ENCODE measurements around the gene TUBB3. TPM values are rescaled to one million over a fixed set of nuclear protein-coding genes. Genes with fewer than 3 reads are reported as not detected.
"Not testable (repeated sequence)": the region's sequence is repeated elsewhere in the genome, so short reads cannot be mapped to it uniquely, and the experiment has no call there.

The TUBB3 gene
- total and polyA plus RNA-seq, 9 donors = 7.1 to 20.1 (median 10.7) TPM

- H3K4me1 ChIP-seq (ENCODE audit: control insufficient read depth, insufficient read depth, low read length) = no peaks in the 10 kb centered on the region
- no peaks in the 10 kb centered on the region for H3K9me3 ChIP-seq (replicated peaks; ENCODE audit: control insufficient read depth, low read depth, low read length)
- no peak overlapping the region for H3K27ac ChIP-seq (ENCODE audit: low read length)
- no peak for DNase-seq
- H3K36me3 ChIP-seq (ENCODE audit: control insufficient read depth, insufficient read depth, low read length) = peaks cover 61% of the 10 kb centered on the region
- no peak overlapping the region for H3K4me3 ChIP-seq (ENCODE audit: low read length)
- WGBS (ENCODE audit: insufficient coverage) = 83% methylated on average over 23 of the region's 26 CpGs
- H3K27me3 ChIP-seq (ENCODE audit: control insufficient read depth, insufficient read depth, low read length) = no peaks in the 10 kb centered on the region
Observed at GRCh38 chr16:89962754-89963498, 39.8 kb downstream of the TUBB3 start.

GRCh38 chr16:89964201-89964600, 41.1 kb downstream of the TUBB3 start:
- peaks cover 49% of the 10 kb centered on the region for H3K36me3 ChIP-seq (ENCODE audit: control insufficient read depth, insufficient read depth, low read length)

GRCh38 chr16:89965447-89966225, 42.5 kb downstream of the TUBB3 start:
- Histone ChIP-seq H3K9me3 (replicated peaks; ENCODE audit: control insufficient read depth, low read depth, low read length) (peaks cover 10% of the 10 kb centered on the region), H3K4me1 (ENCODE audit: control insufficient read depth, insufficient read depth, low read length) (no peaks in the 10 kb centered on the region), H3K4me3 (ENCODE audit: low read length) (no peak overlapping the region), H3K36me3 (ENCODE audit: control insufficient read depth, insufficient read depth, low read length) (peaks cover 49% of the 10 kb centered on the region), H3K27me3 (ENCODE audit: control insufficient read depth, insufficient read depth, low read length) (no peaks in the 10 kb centered on the region), H3K27ac (ENCODE audit: low read length) (no peak overlapping the region)
- 80% methylated on average over 26 of the region's 30 CpGs for WGBS (ENCODE audit: insufficient coverage)
- no peak for DNase-seq

More at GRCh38 chr16:89964201-89964600, 41.1 kb downstream of the TUBB3 start:
- Histone ChIP-seq H3K4me1 (ENCODE audit: control insufficient read depth, insufficient read depth, low read length) (no peaks in the 10 kb centered on the region), H3K9me3 (replicated peaks; ENCODE audit: control insufficient read depth, low read depth, low read length) (no peaks in the 10 kb centered on the region), H3K27me3 (ENCODE audit: control insufficient read depth, insufficient read depth, low read length) (no peaks in the 10 kb centered on the region), H3K27ac (ENCODE audit: low read length) (no peak overlapping the region), H3K4me3 (ENCODE audit: low read length) (no peak overlapping the region)
- WGBS (ENCODE audit: insufficient coverage) = 88% methylated on average over 25 of the region's 25 CpGs
- DNase-seq = no peak

GRCh38 chr16:89966756-89967155, 43.6 kb downstream of the TUBB3 start:
- 86% methylated on average over 9 of the region's 9 CpGs for WGBS (ENCODE audit: insufficient coverage)
- DNase-seq = no peak
- Histone ChIP-seq H3K27ac (ENCODE audit: low read length) (no peak overlapping the region), H3K9me3 (replicated peaks; ENCODE audit: control insufficient read depth, low read depth, low read length) (peaks cover 19% of the 10 kb centered on the region), H3K36me3 (ENCODE audit: control insufficient read depth, insufficient read depth, low read length) (peaks cover 38% of the 10 kb centered on the region), H3K4me3 (ENCODE audit: low read length) (no peak overlapping the region), H3K27me3 (ENCODE audit: control insufficient read depth, insufficient read depth, low read length) (no peaks in the 10 kb centered on the region), H3K4me1 (ENCODE audit: control insufficient read depth, insufficient read depth, low read length) (peaks cover 9% of the 10 kb centered on the region)

GRCh38 chr16:89967436-89967835, 44.3 kb downstream of the TUBB3 start:
- DNase-seq; H3K27me3 ChIP-seq (ENCODE audit: control insufficient read depth, insufficient read depth, low read length); H3K27ac ChIP-seq (ENCODE audit: low read length); H3K4me3 ChIP-seq (ENCODE audit: low read length): not testable (repeated sequence)
- Histone ChIP-seq H3K4me1 (ENCODE audit: control insufficient read depth, insufficient read depth, low read length) (peaks cover 13% of the 10 kb centered on the region), H3K36me3 (ENCODE audit: control insufficient read depth, insufficient read depth, low read length) (peaks cover 37% of the 10 kb centered on the region), H3K9me3 (replicated peaks; ENCODE audit: control insufficient read depth, low read depth, low read length) (peaks cover 20% of the 10 kb centered on the region)
- no CpG with 5 or more reads among the region's 5 CpGs for WGBS (ENCODE audit: insufficient coverage)

GRCh38 chr16:89968074-89968473, 44.9 kb downstream of the TUBB3 start:
- 83% methylated on average over 9 of the region's 11 CpGs for WGBS (ENCODE audit: insufficient coverage)
- peaks cover 20% of the 10 kb centered on the region for H3K9me3 ChIP-seq (replicated peaks; ENCODE audit: control insufficient read depth, low read depth, low read length)
- H3K36me3 ChIP-seq (ENCODE audit: control insufficient read depth, insufficient read depth, low read length) = peaks cover 34% of the 10 kb centered on the region
- H3K4me1 ChIP-seq (ENCODE audit: control insufficient read depth, insufficient read depth, low read length) = peaks cover 14% of the 10 kb centered on the region
- DNase-seq; H3K27me3 ChIP-seq (ENCODE audit: control insufficient read depth, insufficient read depth, low read length); H3K4me3 ChIP-seq (ENCODE audit: low read length); H3K27ac ChIP-seq (ENCODE audit: low read length): not testable (repeated sequence)

GRCh38 chr16:89969741-89970410, 46.7 kb downstream of the TUBB3 start:
- peaks cover 22% of the 10 kb centered on the region for H3K36me3 ChIP-seq (ENCODE audit: control insufficient read depth, insufficient read depth, low read length)
- no peaks in the 10 kb centered on the region for H3K27me3 ChIP-seq (ENCODE audit: control insufficient read depth, insufficient read depth, low read length)
- peak; percentile 37 for DNase-seq
- H3K9me3 ChIP-seq (replicated peaks; ENCODE audit: control insufficient read depth, low read depth, low read length) = peaks cover 20% of the 10 kb centered on the region
- H3K4me1 ChIP-seq (ENCODE audit: control insufficient read depth, insufficient read depth, low read length) = peaks cover 21% of the 10 kb centered on the region
- 87% methylated on average over 3 of the region's 6 CpGs for WGBS (ENCODE audit: insufficient coverage)
- no peak overlapping the region for H3K27ac ChIP-seq (ENCODE audit: low read length)
- H3K4me3 ChIP-seq (ENCODE audit: low read length) = no peak overlapping the region

- 50% methylated on average over 37 of the region's 42 CpGs for WGBS (ENCODE audit: insufficient coverage)
- H3K27me3 ChIP-seq (ENCODE audit: control insufficient read depth, insufficient read depth, low read length) = no peaks in the 10 kb centered on the region
- H3K36me3 ChIP-seq (ENCODE audit: control insufficient read depth, insufficient read depth, low read length) = peaks cover 13% of the 10 kb centered on the region
- H3K27ac ChIP-seq (ENCODE audit: low read length) = peak overlapping the region; percentile 87
- no peak for DNase-seq
- H3K4me1 ChIP-seq (ENCODE audit: control insufficient read depth, insufficient read depth, low read length) = peaks cover 21% of the 10 kb centered on the region
- peak overlapping the region; percentile 97 for H3K4me3 ChIP-seq (ENCODE audit: low read length)
- peaks cover 20% of the 10 kb centered on the region for H3K9me3 ChIP-seq (replicated peaks; ENCODE audit: control insufficient read depth, low read depth, low read length)
Observed at GRCh38 chr16:89971495-89972243, 48.5 kb downstream of the TUBB3 start.

GRCh38 chr16:89972244-89973234, 49.4 kb downstream of the TUBB3 start:
- H3K27me3 ChIP-seq (ENCODE audit: control insufficient read depth, insufficient read depth, low read length) = no peaks in the 10 kb centered on the region
- peak overlapping the region; percentile 97 for H3K4me3 ChIP-seq (ENCODE audit: low read length)
- under 1% methylated on average over 101 of the region's 104 CpGs for WGBS (ENCODE audit: insufficient coverage)
- peaks cover 21% of the 10 kb centered on the region for H3K4me1 ChIP-seq (ENCODE audit: control insufficient read depth, insufficient read depth, low read length)
- peak; percentile 97 for DNase-seq
- H3K36me3 ChIP-seq (ENCODE audit: control insufficient read depth, insufficient read depth, low read length) = peaks cover 12% of the 10 kb centered on the region
- H3K27ac ChIP-seq (ENCODE audit: low read length) = peak overlapping the region; percentile 87
- H3K9me3 ChIP-seq (replicated peaks; ENCODE audit: control insufficient read depth, low read depth, low read length) = peaks cover 20% of the 10 kb centered on the region
